ENCODE results near the gene MAP9. TPM values are rescaled to one million over a fixed set of nuclear protein-coding genes. Genes with fewer than 3 reads are reported as not detected.

The MAP9 gene
- total RNA-seq, 1 donor from 2014 or later: 34.2 TPM

- DNase-seq (ENCODE audit: low spot score, unreplicated experiment): no peak
- H3K27me3 Mint-ChIP-seq: no peaks in the 10 kb centered on the region
- peaks cover 24% of the 10 kb centered on the region for H3K4me1 Mint-ChIP-seq (ENCODE audit: low read depth)
- no peak overlapping the region for H3K4me3 Mint-ChIP-seq (ENCODE audit: low read depth)
- H3K36me3 Mint-ChIP-seq (ENCODE audit: insufficient read depth): peaks cover 1% of the 10 kb centered on the region
- H3K27ac Mint-ChIP-seq: no peak overlapping the region
- TF ChIP-seq, protein P1, sequence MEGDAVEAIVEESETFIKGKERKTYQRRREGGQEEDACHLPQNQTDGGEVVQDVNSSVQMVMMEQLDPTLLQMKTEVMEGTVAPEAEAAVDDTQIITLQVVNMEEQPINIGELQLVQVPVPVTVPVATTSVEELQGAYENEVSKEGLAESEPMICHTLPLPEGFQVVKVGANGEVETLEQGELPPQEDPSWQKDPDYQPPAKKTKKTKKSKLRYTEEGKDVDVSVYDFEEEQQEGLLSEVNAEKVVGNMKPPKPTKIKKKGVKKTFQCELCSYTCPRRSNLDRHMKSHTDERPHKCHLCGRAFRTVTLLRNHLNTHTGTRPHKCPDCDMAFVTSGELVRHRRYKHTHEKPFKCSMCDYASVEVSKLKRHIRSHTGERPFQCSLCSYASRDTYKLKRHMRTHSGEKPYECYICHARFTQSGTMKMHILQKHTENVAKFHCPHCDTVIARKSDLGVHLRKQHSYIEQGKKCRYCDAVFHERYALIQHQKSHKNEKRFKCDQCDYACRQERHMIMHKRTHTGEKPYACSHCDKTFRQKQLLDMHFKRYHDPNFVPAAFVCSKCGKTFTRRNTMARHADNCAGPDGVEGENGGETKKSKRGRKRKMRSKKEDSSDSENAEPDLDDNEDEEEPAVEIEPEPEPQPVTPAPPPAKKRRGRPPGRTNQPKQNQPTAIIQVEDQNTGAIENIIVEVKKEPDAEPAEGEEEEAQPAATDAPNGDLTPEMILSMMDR (IDR thresholded peaks at IDR 0.05; ENCODE audit: unreplicated experiment): no peak
- peaks cover 12% of the 10 kb centered on the region for H3K9me3 Mint-ChIP-seq (ENCODE audit: low read depth)
Measured at GRCh38 chr4:155413451-155413850, 36.7 kb upstream of the MAP9 start.

DNA sequence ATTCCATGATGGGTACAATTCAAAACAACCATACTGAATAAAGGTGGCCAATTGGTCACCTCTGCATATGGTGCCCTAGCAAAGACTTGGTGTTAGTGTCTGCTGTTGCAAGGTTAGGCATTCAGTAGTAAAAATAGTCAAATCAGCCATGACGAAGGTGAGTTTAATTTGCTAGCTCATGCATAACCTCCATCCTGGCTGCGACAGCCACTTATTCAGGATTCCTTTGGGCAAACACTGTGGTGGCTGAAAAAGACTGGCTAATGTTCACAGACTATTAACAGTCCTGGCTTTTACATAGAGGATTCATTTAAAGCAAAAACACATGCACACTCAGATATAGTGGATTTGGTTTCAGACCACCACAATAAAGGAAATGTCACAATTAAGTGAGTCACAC is 34.8 kb upstream of the MAP9 start:
- Mint-ChIP-seq H3K36me3 (ENCODE audit: insufficient read depth) (peaks cover under 1% of the 10 kb centered on the region), H3K27ac (no peak overlapping the region), H3K27me3 (no peaks in the 10 kb centered on the region), H3K9me3 (ENCODE audit: low read depth) (peaks cover 4% of the 10 kb centered on the region), H3K4me1 (ENCODE audit: low read depth) (peaks cover 15% of the 10 kb centered on the region), H3K4me3 (ENCODE audit: low read depth) (no peak overlapping the region)
- DNase-seq (ENCODE audit: low spot score, unreplicated experiment): no peak
- TF ChIP-seq, protein P1 (IDR thresholded peaks at IDR 0.05; ENCODE audit: unreplicated experiment): no peak

DNA sequence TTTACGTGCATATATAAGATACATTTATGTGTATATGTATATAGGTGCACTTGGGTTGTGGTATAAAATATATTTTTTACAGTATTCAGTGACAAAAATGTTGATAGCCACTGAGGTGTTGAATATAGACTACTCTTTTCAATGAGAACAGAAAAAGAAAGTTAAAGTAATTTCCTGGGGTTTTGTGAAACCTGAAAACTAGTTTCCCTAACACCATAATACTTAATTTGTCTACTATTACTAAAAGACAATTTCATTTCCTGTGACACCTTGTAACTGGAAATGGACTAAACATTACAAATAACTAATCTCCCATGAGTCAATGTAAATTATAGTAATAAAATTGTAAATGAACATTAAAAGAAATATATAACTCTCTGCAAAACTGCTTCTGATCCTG is 32.0 kb upstream of the MAP9 start:
- no peak for DNase-seq (ENCODE audit: low spot score, unreplicated experiment)
- TF ChIP-seq, protein P1 (IDR thresholded peaks at IDR 0.05; ENCODE audit: unreplicated experiment): no peak
- H3K27ac Mint-ChIP-seq: no peak overlapping the region
- no peaks in the 10 kb centered on the region for H3K27me3 Mint-ChIP-seq
- H3K36me3 Mint-ChIP-seq (ENCODE audit: insufficient read depth): no peaks in the 10 kb centered on the region
- no peak overlapping the region for H3K4me3 Mint-ChIP-seq (ENCODE audit: low read depth)
- H3K9me3 Mint-ChIP-seq (ENCODE audit: low read depth): peaks cover 3% of the 10 kb centered on the region
- peaks cover 4% of the 10 kb centered on the region for H3K4me1 Mint-ChIP-seq (ENCODE audit: low read depth)

- Mint-ChIP-seq H3K27ac (no peak overlapping the region), H3K36me3 (ENCODE audit: insufficient read depth) (no peaks in the 10 kb centered on the region), H3K9me3 (ENCODE audit: low read depth) (no peaks in the 10 kb centered on the region), H3K4me1 (ENCODE audit: low read depth) (peaks cover 18% of the 10 kb centered on the region), H3K4me3 (ENCODE audit: low read depth) (no peak overlapping the region), H3K27me3 (no peaks in the 10 kb centered on the region)
- TF ChIP-seq, protein P1 (IDR thresholded peaks at IDR 0.05; ENCODE audit: unreplicated experiment): no peak
- DNase-seq (ENCODE audit: low spot score, unreplicated experiment): no peak
Measured at GRCh38 chr4:155407480-155407879, 30.7 kb upstream of the MAP9 start.

DNA sequence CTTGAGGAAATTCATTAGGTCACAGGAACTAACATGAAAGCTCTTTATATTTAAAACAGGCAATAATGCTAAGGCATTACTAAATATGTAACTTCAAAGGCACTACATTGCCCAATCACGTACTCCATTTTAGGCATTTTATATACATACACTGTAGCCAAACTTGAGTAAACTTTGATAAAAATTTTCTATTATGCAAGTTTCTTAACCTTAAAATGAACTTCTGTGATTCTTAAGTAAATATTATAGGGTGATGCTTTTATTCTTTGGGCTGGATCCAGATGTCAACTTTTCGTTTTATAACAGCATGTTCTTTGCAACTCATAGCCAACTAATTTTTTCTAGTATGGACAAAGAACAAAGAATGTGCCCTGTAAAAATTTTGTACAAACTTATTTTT is 28.3 kb upstream of the MAP9 start:
- Mint-ChIP-seq H3K4me3 (ENCODE audit: low read depth) (no peak overlapping the region), H3K4me1 (ENCODE audit: low read depth) (peaks cover 20% of the 10 kb centered on the region), H3K9me3 (ENCODE audit: low read depth) (no peaks in the 10 kb centered on the region), H3K36me3 (ENCODE audit: insufficient read depth) (no peaks in the 10 kb centered on the region), H3K27me3 (no peaks in the 10 kb centered on the region), H3K27ac (no peak overlapping the region)
- TF ChIP-seq, protein P1 (IDR thresholded peaks at IDR 0.05; ENCODE audit: unreplicated experiment): no peak
- no peak for DNase-seq (ENCODE audit: low spot score, unreplicated experiment)

All from progenitor cell of endocrine pancreas (in vitro differentiated cells).